ENCODE data around the gene NSG2. TPM values are rescaled to one million over a fixed set of nuclear protein-coding genes. Genes with fewer than 3 reads are reported as not detected.
"Not testable (repeated sequence)": the region's sequence is repeated elsewhere in the genome, so short reads cannot be mapped to it uniquely, and the experiment has no call there.

The NSG2 gene
- total RNA-seq, 2 donors from 2014 or later = 0.27 to 2.5 TPM

DNA sequence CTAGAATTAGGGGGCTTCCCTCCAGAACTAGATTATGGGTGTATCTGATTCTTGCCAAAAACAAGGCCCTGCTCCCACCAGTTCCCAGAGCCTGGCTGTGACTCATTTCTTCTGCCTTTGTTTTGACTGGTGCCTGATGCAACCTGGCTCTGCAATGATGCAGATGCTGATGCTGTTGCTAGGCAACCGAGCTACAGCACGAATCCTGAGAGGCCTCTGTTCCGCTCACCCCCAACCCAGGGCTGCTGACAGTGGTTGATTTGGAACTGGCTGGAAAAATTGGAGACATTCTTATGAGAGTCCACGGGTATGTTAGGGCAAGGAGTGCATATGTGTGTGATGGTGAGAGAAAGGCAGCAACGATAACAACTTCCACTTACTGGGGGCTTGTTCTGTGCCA lies 100.3 kb downstream of the NSG2 start:
- no peaks in the 10 kb centered on the region for H3K4me1 ChIP-seq
- no peaks in the 10 kb centered on the region for H3K9me3 ChIP-seq
- H3K4me3 ChIP-seq = no peak overlapping the region
- H3K36me3 ChIP-seq = no peaks in the 10 kb centered on the region
- intact Hi-C loops (cut with DNase I) = no loop called here
- TF ChIP-seq, protein P1, sequence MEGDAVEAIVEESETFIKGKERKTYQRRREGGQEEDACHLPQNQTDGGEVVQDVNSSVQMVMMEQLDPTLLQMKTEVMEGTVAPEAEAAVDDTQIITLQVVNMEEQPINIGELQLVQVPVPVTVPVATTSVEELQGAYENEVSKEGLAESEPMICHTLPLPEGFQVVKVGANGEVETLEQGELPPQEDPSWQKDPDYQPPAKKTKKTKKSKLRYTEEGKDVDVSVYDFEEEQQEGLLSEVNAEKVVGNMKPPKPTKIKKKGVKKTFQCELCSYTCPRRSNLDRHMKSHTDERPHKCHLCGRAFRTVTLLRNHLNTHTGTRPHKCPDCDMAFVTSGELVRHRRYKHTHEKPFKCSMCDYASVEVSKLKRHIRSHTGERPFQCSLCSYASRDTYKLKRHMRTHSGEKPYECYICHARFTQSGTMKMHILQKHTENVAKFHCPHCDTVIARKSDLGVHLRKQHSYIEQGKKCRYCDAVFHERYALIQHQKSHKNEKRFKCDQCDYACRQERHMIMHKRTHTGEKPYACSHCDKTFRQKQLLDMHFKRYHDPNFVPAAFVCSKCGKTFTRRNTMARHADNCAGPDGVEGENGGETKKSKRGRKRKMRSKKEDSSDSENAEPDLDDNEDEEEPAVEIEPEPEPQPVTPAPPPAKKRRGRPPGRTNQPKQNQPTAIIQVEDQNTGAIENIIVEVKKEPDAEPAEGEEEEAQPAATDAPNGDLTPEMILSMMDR (IDR thresholded peaks at IDR 0.05) = no peak
- no peaks in the 10 kb centered on the region for H3K27me3 ChIP-seq
- no peak for DNase-seq
- no peak overlapping the region for H3K27ac ChIP-seq
- no peak overlapping the region for H3K9ac ChIP-seq (ENCODE audit: low read depth in 2 of 2, low read length in 2 of 2)

- no peaks in the 10 kb centered on the region for H3K4me1 ChIP-seq
- DNase-seq = no peak
- H3K27me3 ChIP-seq = no peaks in the 10 kb centered on the region
- no peak overlapping the region for H3K4me3 ChIP-seq
- no peaks in the 10 kb centered on the region for H3K9me3 ChIP-seq
- no peaks in the 10 kb centered on the region for H3K36me3 ChIP-seq
- H3K9ac ChIP-seq (ENCODE audit: low read depth in 2 of 2, low read length in 2 of 2) = no peak overlapping the region
- TF ChIP-seq, protein P1 (IDR thresholded peaks at IDR 0.05) = no peak
- intact Hi-C loops (cut with DNase I) = no loop called here
- H3K27ac ChIP-seq = no peak overlapping the region
Observed at GRCh38 chr5:174146556-174146955, 101.0 kb downstream of the NSG2 start.

DNA sequence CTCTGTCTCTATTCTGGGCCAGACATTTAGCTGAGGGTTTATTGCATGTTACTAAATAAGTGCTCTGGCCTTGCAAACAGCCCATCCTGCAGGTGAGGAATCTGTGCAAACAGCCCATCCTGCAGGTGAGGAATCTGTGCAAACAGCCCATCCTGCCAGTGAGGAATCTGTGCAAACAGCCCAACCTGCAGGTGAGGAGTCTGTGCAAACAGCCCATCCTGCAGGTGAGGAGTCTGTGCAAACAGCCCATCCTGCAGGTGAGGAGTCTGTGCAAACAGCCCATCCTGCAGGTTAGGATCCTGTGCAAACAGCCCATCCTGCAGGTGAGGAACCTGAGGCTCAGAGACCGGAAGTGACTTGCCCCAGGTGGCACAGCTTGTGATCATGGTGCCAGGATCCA lies 101.5 kb downstream of the NSG2 start:
- H3K36me3 ChIP-seq; H3K4me3 ChIP-seq; intact Hi-C loops (cut with DNase I); H3K4me1 ChIP-seq; H3K9me3 ChIP-seq; H3K27me3 ChIP-seq; DNase-seq; H3K9ac ChIP-seq (ENCODE audit: low read depth in 2 of 2, low read length in 2 of 2); H3K27ac ChIP-seq: not testable (repeated sequence)

DNA sequence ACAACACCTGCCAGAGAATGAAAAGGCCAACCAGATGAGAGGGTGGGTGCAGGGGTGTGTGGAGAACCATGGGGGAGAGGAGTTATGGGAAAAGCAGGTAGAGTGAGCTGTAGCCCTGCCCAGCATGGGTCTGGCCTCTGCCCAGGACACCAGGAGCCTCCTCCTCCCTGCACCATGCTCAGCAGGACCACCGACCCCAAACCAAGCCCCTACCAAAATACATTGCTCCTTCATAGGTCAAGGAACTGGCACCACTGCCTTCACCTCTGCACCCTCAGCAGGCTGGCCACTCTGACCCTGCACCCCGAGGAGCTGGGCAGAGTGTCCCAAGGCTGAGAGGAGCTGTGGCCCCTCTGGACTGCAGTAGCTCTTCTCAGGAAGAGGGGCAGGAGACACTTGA lies 102.0 kb downstream of the NSG2 start:
- DNase-seq = no peak
- no peak overlapping the region for H3K4me3 ChIP-seq
- H3K36me3 ChIP-seq = no peaks in the 10 kb centered on the region
- intact Hi-C loops (cut with DNase I) = no loop called here
- H3K27ac ChIP-seq = no peak overlapping the region
- no peak overlapping the region for H3K9ac ChIP-seq (ENCODE audit: low read depth in 2 of 2, low read length in 2 of 2)
- H3K4me1 ChIP-seq = no peaks in the 10 kb centered on the region
- no peaks in the 10 kb centered on the region for H3K9me3 ChIP-seq
- H3K27me3 ChIP-seq = no peaks in the 10 kb centered on the region
- TF ChIP-seq, protein P1 (IDR thresholded peaks at IDR 0.05) = no peak

DNA sequence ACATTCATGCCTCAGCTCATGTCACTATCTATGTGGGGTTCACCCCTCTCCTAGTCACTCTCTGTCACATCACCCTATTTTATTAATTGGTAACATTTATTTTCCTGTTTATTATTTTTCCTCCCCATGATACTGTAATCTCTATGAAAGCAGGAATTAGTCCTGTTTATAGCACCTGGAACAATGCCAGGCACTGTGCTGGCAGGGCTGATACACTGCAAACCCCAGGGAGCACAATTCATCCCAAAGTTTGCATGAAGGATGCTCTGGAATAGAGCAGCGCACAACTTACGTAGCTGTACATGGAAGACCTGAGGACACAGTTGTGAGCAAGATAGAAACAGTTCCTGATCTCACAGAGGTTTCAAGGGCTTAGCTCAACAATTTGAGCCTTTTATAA lies 103.2 kb downstream of the NSG2 start:
- intact Hi-C loops (cut with DNase I) = no loop called here
- no peak overlapping the region for H3K9ac ChIP-seq (ENCODE audit: low read depth in 2 of 2, low read length in 2 of 2)
- H3K27me3 ChIP-seq = no peaks in the 10 kb centered on the region
- DNase-seq = no peak
- no peaks in the 10 kb centered on the region for H3K9me3 ChIP-seq
- H3K4me1 ChIP-seq = no peaks in the 10 kb centered on the region
- no peak overlapping the region for H3K4me3 ChIP-seq
- TF ChIP-seq, protein P1 (IDR thresholded peaks at IDR 0.05) = no peak
- no peak overlapping the region for H3K27ac ChIP-seq
- H3K36me3 ChIP-seq = no peaks in the 10 kb centered on the region

GRCh38 chr5:174149426-174149825 lies 103.9 kb downstream of the NSG2 start:
- intact Hi-C loops (cut with DNase I) = no loop called here
- no peaks in the 10 kb centered on the region for H3K4me1 ChIP-seq
- H3K36me3 ChIP-seq = no peaks in the 10 kb centered on the region
- DNase-seq = no peak
- no peaks in the 10 kb centered on the region for H3K27me3 ChIP-seq
- TF ChIP-seq, protein P1 (IDR thresholded peaks at IDR 0.05) = no peak
- no peak overlapping the region for H3K9ac ChIP-seq (ENCODE audit: low read depth in 2 of 2, low read length in 2 of 2)
- no peak overlapping the region for H3K4me3 ChIP-seq
- H3K27ac ChIP-seq = no peak overlapping the region
- H3K9me3 ChIP-seq = no peaks in the 10 kb centered on the region
